Tracheal epithelial cell (primary cell): ENCODE results near the gene MOAP1. TPM values are rescaled to one million over a fixed set of nuclear protein-coding genes. Genes with fewer than 3 reads are reported as not detected.

ENCODE experiments used
- total RNA-seq: library from RNA; depleted of rRNA; stranded (reverse); fragments of >200 nt; gene quantifications from 2 replicates; pipeline ENCODE4 v1.2.1, GENCODE V29; 2014

MOAP1 gene, protein sequence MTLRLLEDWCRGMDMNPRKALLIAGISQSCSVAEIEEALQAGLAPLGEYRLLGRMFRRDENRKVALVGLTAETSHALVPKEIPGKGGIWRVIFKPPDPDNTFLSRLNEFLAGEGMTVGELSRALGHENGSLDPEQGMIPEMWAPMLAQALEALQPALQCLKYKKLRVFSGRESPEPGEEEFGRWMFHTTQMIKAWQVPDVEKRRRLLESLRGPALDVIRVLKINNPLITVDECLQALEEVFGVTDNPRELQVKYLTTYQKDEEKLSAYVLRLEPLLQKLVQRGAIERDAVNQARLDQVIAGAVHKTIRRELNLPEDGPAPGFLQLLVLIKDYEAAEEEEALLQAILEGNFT
- 13.9 and 20.0 TPM in 2 replicates for total RNA-seq

DNA sequence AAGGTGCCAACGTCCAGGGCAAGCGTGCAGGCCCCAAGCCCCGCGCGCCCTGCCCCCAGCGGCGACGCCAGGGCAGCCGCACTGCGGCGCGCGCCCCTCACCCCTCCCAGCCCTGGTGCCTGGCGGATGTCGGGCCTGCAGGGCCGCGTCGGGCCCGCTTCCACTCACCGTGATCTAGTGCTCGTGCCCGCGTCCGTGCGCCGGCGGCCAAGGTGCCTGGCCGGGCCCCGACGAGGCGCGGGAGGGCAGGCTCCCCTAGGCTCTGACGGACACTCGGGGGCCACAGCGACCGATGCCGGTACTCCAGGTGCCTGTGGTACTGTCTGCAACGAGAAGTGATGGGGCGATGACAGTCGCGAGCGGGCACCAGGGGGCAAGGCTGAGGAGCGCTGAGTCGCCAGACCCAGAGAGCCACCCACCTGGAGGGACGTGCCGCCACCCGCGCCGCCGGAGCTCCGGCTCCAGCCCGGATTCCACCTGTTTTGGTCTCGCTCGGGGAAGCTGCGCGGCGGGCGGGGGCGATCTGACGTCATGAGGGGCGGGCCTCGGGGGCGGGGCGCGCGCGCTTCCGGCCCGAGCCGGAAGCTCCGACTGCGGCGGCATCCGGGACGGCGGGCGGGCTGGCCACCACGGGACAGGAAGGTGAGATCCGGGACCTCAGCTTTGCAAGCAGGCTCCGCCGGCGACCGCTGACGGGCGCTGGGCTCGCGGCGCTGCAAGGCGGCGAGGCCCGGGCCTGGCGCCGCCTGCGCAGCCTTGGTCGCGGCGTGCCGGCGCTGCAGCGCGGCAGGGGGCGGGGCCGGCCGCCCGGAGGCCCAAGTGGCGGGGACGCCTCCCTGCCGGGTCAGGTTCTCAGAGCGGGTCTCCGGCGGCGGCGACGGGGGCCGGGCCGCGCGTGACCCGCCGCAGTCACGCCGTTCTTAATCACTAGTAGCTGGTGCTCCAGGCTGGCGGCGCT lies at the start of gene MOAP1, which contains the start of gene LYSET:
TSS of gene MOAP1 (minus strand) at position 507 of the 958 bp plus-strand sequence. CDS start 655 bp downstream, outside the sequence.
TSS of gene LYSET (plus strand) at position 927 of the 958 bp plus-strand sequence. CDS start 89 bp downstream, outside the sequence.

DNA sequence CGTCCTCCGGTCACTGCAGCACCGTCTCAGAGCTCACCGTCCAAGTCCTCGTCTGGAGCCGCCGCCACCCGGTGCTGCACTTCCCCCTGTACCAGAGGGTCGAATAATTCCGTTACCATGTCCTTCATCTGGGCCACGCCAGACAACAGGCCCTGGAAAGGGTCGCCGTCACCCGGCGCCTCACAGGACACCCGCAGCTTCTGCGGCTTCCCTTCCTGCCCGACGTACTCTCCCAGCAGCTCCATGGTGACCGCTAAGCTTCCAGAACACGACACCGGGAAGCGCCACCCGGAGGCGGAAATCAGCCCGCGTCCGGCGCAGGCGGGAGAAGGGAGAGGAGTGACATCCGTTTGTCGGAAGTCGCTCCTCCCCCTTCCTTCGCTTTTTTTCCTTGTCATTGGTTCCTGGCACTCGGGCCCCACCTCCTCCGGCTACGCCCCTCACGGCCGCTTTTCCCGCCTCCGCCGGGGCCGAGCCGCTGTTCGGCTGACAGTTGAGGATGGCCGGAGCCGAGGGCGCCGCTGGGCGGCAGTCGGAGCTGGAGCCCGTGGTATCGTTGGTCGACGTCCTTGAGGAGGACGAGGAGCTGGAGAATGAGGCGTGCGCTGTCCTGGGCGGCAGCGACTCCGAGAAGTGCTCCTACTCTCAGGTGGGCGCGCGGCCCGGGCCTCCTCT lies 22.2 kb upstream of the MOAP1 start, which contains the start of the genes GON7 and UBR7:
TSS of gene GON7 (minus strand) at position 273 of the 675 bp plus-strand sequence. CDS start at position 245, 28 bp downstream.
TSS of gene UBR7 (plus strand) at position 464 of the 675 bp plus-strand sequence. CDS start at position 500, 36 bp downstream.

Other genes with a start within 250 kb of the MOAP1 start
- gene ITPK1, start 69.0 kb downstream of the MOAP1 start, total RNA-seq, result 27.2 and 43.3 TPM in 2 replicates
- gene LYSET, start 420 bp upstream of the MOAP1 start, total RNA-seq, result 10.9 and 17.8 TPM in 2 replicates
- 5.1 and 8.2 TPM in 2 replicates for gene GON7, start 22.2 kb upstream of the MOAP1 start, total RNA-seq
- 8.4 and 10.2 TPM in 2 replicates for gene UBR7, start 22.4 kb upstream of the MOAP1 start, total RNA-seq
- gene BTBD7, start 148.1 kb upstream of the MOAP1 start, total RNA-seq, result 23.4 and 29.9 TPM in 2 replicates
- gene COX8C, start 162.3 kb upstream of the MOAP1 start, total RNA-seq, result not detected in 2 replicates
- under 0.01 TPM in 1 of 2 replicates, not detected in the other for gene UNC79, start 246.0 kb upstream of the MOAP1 start, total RNA-seq